ENCODE measurements around the gene NCOA3.

The NCOA3 gene

GRCh38 chr20:47544852-47545251, 43.2 kb downstream of the NCOA3 start:
- no peak for TF ChIP-seq CTCF (IDR thresholded peaks at IDR 0.05; ENCODE audit: low read depth, low read length, missing control alignments)
- H3K4me3 ChIP-seq (ENCODE audit: low read depth, low read length): no peak overlapping the region
- DNase-seq (ENCODE audit: low read depth): no peak
- in situ Hi-C loops (cut with HindIII; ENCODE audit: low sequenced_read_pairs): no loop called here

- no peak overlapping the region for H3K4me3 ChIP-seq (ENCODE audit: low read depth, low read length)
- in situ Hi-C loops (cut with HindIII; ENCODE audit: low sequenced_read_pairs): no loop called here
Observed at GRCh38 chr20:47545499-47545898, 43.8 kb downstream of the NCOA3 start.

GRCh38 chr20:47546184-47547033, 44.7 kb downstream of the NCOA3 start:
- DNase-seq (ENCODE audit: low read depth): no peak
- in situ Hi-C loops (cut with HindIII; ENCODE audit: low sequenced_read_pairs): no loop called here

More at GRCh38 chr20:47545499-47545898, 43.8 kb downstream of the NCOA3 start:
- no peak for DNase-seq (ENCODE audit: low read depth)
- no peak for TF ChIP-seq CTCF (IDR thresholded peaks at IDR 0.05; ENCODE audit: low read depth, low read length, missing control alignments)

GRCh38 chr20:47547034-47547387, 45.3 kb downstream of the NCOA3 start:
- DNase-seq (ENCODE audit: low read depth): no peak
- in situ Hi-C loops (cut with HindIII; ENCODE audit: low sequenced_read_pairs): no loop called here
- TF ChIP-seq CTCF (IDR thresholded peaks at IDR 0.05; ENCODE audit: low read depth, low read length, missing control alignments): no peak
- no peak overlapping the region for H3K4me3 ChIP-seq (ENCODE audit: low read depth, low read length)

More at GRCh38 chr20:47546184-47547033, 44.7 kb downstream of the NCOA3 start:
- no peak for TF ChIP-seq CTCF (IDR thresholded peaks at IDR 0.05; ENCODE audit: low read depth, low read length, missing control alignments)
- no peak overlapping the region for H3K4me3 ChIP-seq (ENCODE audit: low read depth, low read length)

- TF ChIP-seq CTCF (IDR thresholded peaks at IDR 0.05; ENCODE audit: low read depth, low read length, missing control alignments): no peak
- no peak overlapping the region for H3K4me3 ChIP-seq (ENCODE audit: low read depth, low read length)
- in situ Hi-C loops (cut with HindIII; ENCODE audit: low sequenced_read_pairs): no loop called here
- DNase-seq (ENCODE audit: low read depth): no peak
Observed at GRCh38 chr20:47549671-47550070, 48.0 kb downstream of the NCOA3 start.

GRCh38 chr20:47551222-47551621, 49.5 kb downstream of the NCOA3 start:
- no peak for TF ChIP-seq CTCF (IDR thresholded peaks at IDR 0.05; ENCODE audit: low read depth, low read length, missing control alignments)
- in situ Hi-C loops (cut with HindIII; ENCODE audit: low sequenced_read_pairs): no loop called here
- H3K4me3 ChIP-seq (ENCODE audit: low read depth, low read length): no peak overlapping the region
- no peak for DNase-seq (ENCODE audit: low read depth)
